SH-SY5Y (cell line): ENCODE measurements around the gene SAMM50.

Source experiments
- GATA2 ChIP-seq: IDR thresholded peaks from 2 replicates; pipeline ENCODE4 v1.6.1; 2011; ENCODE audit warnings: mild to moderate bottlenecking, low read depth, low read length
- GATA3 ChIP-seq: IDR thresholded peaks from 2 replicates; pipeline ENCODE4 v1.6.1; 2011; ENCODE audit warnings: low read depth, mild to moderate bottlenecking, low read length, moderate library complexity

Gene SAMM50

GRCh38 chr22:43925433-43926348, 29.6 kb upstream of the SAMM50 start:
- no peak for TF ChIP-seq GATA3
- peak; percentile 49; the same call in 1 of the 2 replicates for TF ChIP-seq GATA2

- TF ChIP-seq GATA2 (no peak), GATA3 (no peak)
These were observed 28.9 kb upstream of the SAMM50 start for GRCh38 chr22:43926349-43926710.

- TF ChIP-seq GATA2 (no peak), GATA3 (no peak)
These were observed 26.8 kb upstream of the SAMM50 start for GRCh38 chr22:43928468-43928867.

- no peak for TF ChIP-seq GATA3
- TF ChIP-seq GATA2: peak; percentile 69
These were observed 26.3 kb upstream of the SAMM50 start for GRCh38 chr22:43928908-43929307.

- TF ChIP-seq GATA2: no peak
- TF ChIP-seq GATA3: no peak
These were observed 23.5 kb upstream of the SAMM50 start for GRCh38 chr22:43931771-43932170.

- TF ChIP-seq GATA3 (no peak), GATA2 (no peak)
These were observed 13.8 kb upstream of the SAMM50 start for GRCh38 chr22:43941449-43941848.

GRCh38 chr22:43944670-43945430, 10.4 kb upstream of the SAMM50 start:
- no peak for TF ChIP-seq GATA3
- TF ChIP-seq GATA2: no peak

- no peak for TF ChIP-seq GATA3
- TF ChIP-seq GATA2: no peak
These were observed 9.4 kb upstream of the SAMM50 start for GRCh38 chr22:43945632-43946383.

- TF ChIP-seq GATA3 (no peak), GATA2 (no peak)
These were observed 8.9 kb upstream of the SAMM50 start for GRCh38 chr22:43946384-43946667.

GRCh38 chr22:43948836-43949406, 6.3 kb upstream of the SAMM50 start:
- no peak for TF ChIP-seq GATA3
- TF ChIP-seq GATA2: no peak

GRCh38 chr22:43951391-43951790, 3.9 kb upstream of the SAMM50 start:
- no peak for TF ChIP-seq GATA3
- TF ChIP-seq GATA2: no peak

GRCh38 chr22:43951966-43952365, 3.3 kb upstream of the SAMM50 start:
- TF ChIP-seq GATA3 (no peak), GATA2 (no peak)

GRCh38 chr22:43953988-43954785, 1.1 kb upstream of the SAMM50 start:
- TF ChIP-seq GATA2 (no peak), GATA3 (no peak)
